Measurements from ENCODE around the gene ZNF317. TPM values are rescaled to one million over a fixed set of nuclear protein-coding genes. Genes with fewer than 3 reads are reported as not detected.

Gene ZNF317
- total and polyA plus RNA-seq, 9 of the 15 experiments (the other 6 are each of a cell fraction or from before 2014, with no cell fraction given), result 17.3 to 43.2 (median 34.8) TPM

DNA sequence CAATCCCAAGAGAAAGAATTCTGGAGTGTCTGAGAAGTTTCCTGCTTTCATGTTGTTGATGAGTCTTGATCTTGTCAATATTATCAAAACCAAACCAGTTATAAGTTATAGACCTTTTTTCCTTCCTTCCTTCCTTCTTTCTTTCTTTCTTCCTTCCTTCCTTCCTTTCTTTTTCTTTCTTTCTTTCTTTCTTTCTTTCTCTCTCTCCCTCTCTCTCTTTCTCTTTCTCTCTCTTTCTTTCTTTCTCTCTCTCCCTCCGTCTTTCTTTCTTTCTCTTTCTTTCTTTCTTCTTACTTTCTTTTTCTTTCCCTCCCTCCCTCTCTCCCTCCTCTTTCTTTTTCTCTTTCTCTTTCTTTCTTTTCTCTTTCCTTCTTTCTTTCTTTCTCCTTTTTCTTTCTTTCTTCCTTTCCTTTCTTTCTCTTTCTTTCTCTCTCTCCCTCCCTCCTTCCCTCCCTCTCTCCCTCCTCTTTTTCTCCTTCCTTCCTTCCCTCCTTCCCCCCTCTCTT is 13.2 kb upstream of the ZNF317 start, which contains the start of gene OR7G3:
Gene OR7G3, minus strand, starts transcription at position 51 of the 506 bp plus-strand sequence. Its CDS starts 0 bp downstream, at position 51.
- POLR2A ChIA-PET, result no interaction called here
- Histone ChIP-seq H3K9me1 (ENCODE audit: control insufficient read depth, insufficient read depth, low read length) (no peaks in the 10 kb centered on the region), H3K4me1 (replicated peaks in 1 of 2; ENCODE audit: control insufficient read depth in 2 of 2, insufficient read depth in 2 of 2, low read length in 2 of 2) (peaks cover 0 to 2% of the 10 kb centered on the region in 2 experiments; a peak in 2 of 5 replicates), H3K27ac (ENCODE audit: extremely low read depth, low read depth, low read length) (no peak within 1 kb of the TSS), H2AFZ (ENCODE audit: low read depth, low read length) (no peak within 1 kb of the TSS), H3K4me3 (no peak within 1 kb of the TSS), H3K9ac (ENCODE audit: insufficient read depth in 1 of 2, low read depth in 2 of 2, low read length in 2 of 2) (no peak within 1 kb of the TSS), H4K20me1 (replicated peaks; ENCODE audit: control insufficient read depth, insufficient read depth, low read length) (no peaks in the 10 kb centered on the region), H3K79me2 (ENCODE audit: control insufficient read depth, insufficient read depth, low read length) (no peaks in the 10 kb centered on the region), H3K27me3 (ENCODE audit: control insufficient read depth in 2 of 2, insufficient read depth in 2 of 2, low read length in 2 of 2) (peaks cover 0 to 6% of the 10 kb centered on the region in 2 experiments; a peak in 2 of 5 replicates), H3K9me3 (replicated peaks; ENCODE audit: control insufficient read depth, insufficient read depth, low read depth, low read length) (no peaks in the 10 kb centered on the region), H3K36me3 (ENCODE audit: control insufficient read depth, insufficient read depth, low read length) (no peaks in the 10 kb centered on the region), H3K4me2 (ENCODE audit: insufficient read depth, low read length) (no peak within 1 kb of the TSS)
- in situ Hi-C loops (cut with MboI) (no loop called here), intact Hi-C loops (cut with micrococcal nuclease) (no loop called here)
- TF ChIP-seq, protein P1, sequence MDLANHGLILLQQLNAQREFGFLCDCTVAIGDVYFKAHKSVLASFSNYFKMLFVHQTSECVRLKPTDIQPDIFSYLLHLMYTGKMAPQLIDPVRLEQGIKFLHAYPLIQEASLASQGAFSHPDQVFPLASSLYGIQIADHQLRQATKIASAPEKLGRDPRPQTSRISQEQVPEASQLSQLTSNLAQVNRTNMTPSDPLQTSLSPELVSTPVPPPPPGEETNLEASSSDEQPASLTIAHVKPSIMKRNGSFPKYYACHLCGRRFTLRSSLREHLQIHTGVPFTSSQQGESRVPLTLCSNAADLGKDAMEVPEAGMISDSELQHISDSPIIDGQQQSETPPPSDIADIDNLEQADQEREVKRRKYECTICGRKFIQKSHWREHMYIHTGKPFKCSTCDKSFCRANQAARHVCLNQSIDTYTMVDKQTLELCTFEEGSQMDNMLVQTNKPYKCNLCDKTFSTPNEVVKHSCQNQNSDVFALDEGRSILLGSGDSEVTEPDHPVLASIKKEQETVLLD (IDR thresholded peaks at IDR 0.05), result peak; percentile 65; the same call in 1 of the 2 replicates
- TF ChIP-seq, protein P2, sequence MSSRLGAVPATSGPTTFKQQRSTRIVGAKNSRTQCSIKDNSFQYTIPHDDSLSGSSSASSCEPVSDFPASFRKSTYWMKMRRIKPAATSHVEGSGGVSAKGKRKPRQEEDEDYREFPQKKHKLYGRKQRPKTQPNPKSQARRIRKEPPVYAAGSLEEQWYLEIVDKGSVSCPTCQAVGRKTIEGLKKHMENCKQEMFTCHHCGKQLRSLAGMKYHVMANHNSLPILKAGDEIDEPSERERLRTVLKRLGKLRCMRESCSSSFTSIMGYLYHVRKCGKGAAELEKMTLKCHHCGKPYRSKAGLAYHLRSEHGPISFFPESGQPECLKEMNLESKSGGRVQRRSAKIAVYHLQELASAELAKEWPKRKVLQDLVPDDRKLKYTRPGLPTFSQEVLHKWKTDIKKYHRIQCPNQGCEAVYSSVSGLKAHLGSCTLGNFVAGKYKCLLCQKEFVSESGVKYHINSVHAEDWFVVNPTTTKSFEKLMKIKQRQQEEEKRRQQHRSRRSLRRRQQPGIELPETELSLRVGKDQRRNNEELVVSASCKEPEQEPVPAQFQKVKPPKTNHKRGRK (tag; IDR thresholded peaks at IDR 0.05), result peak; percentile 95
- TF ChIP-seq ZNF124 (CRISPR knock-in tag; IDR thresholded peaks at IDR 0.05) (no peak), DMBX1 (CRISPR knock-in tag; IDR thresholded peaks at IDR 0.05; ENCODE audit: borderline replicate concordance) (no peak)
- BruUV-seq (replicated peaks), result no TSS peak
- FAIRE-seq (no peak), DNase-seq (ENCODE audit: extremely low read depth in 1 of 4, low spot score in 3 of 4) (no peak), ATAC-seq (no peak)
- CTCF ChIA-PET (ENCODE audit: low intra/inter-chr PET ratio), result interaction anchor here (0.7 kb wide), 1 partner anchor 10 kb away, joined by 3 read pairs; no protein-coding TSS in a partner anchor
- WGBS (ENCODE audit: insufficient coverage, low coverage, missing lambda C conversion rate), result no CpG with 5 or more reads among the region's 1 CpG
